GM18870 (cell line): ENCODE results near the gene ABCD1.

Source experiments
- ATAC-seq: cut with Tn5 transposase; IDR thresholded peaks from one replicate; pipeline ENCODE4 v1.9.1; 2021; ENCODE audit warnings: moderate library complexity; ENCODE audit not compliant: unreplicated experiment

ABCD1 gene

DNA sequence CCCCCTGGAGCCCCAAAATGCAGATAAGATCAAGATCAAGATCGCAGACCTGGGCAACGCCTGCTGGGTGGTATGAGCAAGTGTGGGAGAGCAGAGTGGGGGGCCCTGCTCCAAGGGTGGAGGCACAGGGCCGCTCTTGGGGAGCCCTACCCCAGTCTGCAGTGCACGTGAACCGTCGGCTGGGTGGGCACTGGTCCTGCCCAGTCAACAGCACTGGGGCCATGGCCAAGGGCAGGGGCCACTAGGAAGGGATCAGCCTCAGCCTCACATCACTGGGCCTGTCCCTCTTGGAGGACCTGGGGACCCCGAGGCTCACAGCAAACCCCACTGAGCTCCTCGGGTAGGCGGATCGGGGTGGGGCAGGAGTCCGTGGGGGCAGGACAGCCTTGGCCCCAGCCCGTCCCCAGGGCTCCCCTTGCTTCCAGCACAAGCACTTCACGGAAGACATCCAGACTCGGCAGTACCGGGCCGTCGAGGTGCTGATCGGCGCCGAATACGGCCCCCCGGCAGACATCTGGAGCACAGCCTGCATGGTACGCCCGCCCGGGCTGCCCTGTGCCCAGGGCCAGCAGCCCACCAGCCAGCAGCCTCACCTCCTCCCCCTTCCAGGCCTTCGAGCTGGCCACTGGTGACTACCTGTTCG, 59.8 kb downstream of the ABCD1 start:
- no peak for ATAC-seq

DNA sequence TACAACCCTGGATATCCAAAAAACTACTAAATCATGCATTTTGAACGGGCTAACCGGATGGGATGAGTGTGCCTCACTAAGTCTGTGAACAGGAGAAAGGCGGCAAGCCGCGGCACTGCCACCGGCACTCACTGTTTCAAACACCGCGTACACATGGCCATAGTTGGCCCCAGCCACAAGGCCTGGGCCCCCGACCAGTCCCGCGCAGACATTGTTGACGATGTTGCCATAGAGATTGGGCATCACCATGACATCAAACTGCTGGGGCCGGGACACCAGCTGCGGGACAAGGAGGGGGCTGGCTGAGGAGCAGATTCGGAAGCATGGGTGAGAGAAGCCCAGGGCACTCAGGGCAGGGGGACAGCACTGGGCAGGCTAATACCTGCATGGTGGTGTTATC, 62.0 kb downstream of the ABCD1 start:
- ATAC-seq: no peak

DNA sequence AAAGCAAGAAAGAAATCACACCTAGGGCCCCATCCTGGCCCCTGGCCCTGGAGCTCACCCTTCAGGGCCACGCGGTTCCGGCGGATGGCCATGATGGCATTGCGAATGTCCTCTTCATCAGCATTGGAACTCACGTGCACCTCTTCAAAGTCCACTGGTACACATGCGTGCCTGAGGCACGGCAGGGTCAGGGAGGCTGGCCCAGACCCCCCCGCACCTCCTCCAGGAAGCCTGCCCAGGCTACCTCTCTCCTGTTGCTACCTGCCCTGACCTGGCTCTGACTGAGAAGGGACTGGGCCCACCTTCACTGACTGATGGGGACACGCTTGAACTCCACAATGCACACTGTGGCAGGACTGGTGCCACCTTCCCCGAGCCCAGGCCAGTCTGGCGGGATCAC, 65.0 kb downstream of the ABCD1 start:
- ATAC-seq: no peak

DNA sequence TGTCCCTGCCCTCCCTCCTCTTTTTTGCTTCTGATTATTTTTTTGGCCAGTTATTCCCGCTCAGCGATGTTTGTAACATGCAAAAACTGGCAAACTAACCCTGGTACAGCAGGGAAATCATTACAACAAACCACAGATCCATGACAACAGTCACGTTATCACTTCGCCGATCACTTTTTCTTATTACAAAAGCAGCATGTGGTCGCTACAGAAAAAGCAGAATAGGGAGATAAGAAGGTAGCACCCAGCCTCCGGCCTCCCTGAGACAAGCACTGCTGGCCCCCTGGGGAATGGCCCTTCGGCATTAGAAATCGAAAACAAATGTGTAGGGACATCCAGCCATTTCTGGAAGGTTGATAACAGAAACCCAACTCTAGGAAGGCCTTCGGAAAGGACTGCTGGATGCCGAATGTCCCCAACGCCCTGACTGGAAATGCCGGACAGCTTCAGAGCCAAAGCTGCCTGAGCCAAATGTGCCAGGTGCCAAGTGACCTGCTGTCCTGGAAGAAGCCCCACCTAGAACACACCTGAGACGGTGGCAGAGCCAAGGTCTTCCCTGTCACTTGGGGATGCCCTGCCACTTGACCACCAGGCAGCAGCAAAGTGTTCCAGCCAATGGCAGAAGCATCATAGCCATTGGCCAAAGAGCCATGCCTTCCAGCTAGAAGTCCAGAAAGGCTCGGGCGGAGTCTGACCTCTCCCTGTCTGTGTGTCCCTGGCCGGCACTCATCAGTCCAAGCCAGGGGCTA, 66.6 kb downstream of the ABCD1 start:
- no peak for ATAC-seq

DNA sequence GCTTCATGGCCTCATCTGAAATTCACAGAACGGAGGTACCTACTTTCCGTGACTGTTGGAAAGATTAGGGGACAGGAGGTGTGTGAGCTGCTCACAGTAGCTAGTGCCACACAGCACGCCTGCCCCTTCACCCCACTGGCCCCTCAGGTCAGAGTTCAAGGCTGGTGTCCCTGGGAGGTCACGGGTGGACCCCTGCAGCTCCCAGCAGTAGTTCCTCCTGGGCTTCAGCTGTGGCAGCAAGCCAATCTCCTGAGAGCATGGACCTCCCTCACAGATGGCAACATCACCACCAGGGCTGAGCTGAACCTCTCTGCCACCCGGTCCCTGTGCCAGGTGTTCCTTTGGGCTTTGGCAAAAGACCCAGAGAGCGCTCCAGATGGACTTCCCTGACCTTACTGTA, 67.7 kb downstream of the ABCD1 start:
- no peak for ATAC-seq

DNA sequence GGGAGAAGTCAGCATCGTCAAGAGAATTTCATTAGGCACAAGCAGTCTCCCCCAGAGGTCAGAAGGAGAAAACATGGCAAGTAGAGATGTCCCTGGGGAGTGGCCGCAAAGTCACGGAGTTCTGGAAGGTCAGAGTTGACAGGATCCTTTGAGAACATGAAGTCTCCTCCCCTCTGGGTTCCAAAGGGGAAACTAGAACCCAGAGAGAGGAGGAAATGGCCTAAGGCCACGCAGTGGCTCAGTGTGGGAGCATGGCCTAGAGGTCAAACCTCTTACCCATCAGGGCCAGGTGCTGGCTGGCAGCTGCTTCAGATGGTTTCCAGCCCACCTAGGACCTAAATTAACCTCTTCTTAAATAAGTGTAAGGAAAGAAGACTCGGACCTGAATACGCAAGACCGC, 68.6 kb downstream of the ABCD1 start:
- no peak for ATAC-seq
